Ramos (cell line): ENCODE data around the gene CASP9.

ENCODE experiments used
- in situ Hi-C: fragments of 300-500 bp; cut with MboI; formaldehyde crosslinking; loops from one replicate; pipeline ENCODE4 v1.14.3; 2022; ENCODE audit warnings: low sequenced_read_pairs; ENCODE audit not compliant: unreplicated experiment

CASP9 gene

GRCh38 chr1:15524021-15524282 lies at the start of gene CASP9:
Gene CASP9 (minus strand): TSS chr1:15524215. CDS start chr1:15524200, 15 bp downstream.
- in situ Hi-C loops = no loop called here

DNA sequence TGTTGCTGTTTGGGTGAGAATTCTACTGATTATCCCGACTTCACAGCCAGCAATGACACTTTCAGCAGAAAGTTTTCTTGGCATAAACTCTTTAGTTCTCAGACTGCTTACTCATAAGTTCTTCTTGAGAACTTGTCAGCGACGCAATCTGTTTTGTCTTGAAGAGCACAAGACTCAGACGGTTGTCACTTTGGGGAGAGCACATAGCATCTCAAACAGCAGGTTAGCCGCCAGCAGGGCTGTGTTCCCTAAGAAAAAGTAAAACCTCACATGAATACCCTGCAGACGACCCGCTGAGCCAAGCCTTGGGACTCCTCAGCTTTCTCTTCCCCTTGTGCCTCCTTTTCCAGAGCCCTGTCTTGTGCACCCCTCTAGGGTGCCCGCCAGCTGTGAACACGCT lies 49.5 kb upstream of the CASP9 start:
- in situ Hi-C loops = no loop called here

- in situ Hi-C loops = no loop called here
Measured at GRCh38 chr1:15571266-15571665, 47.3 kb upstream of the CASP9 start.

DNA sequence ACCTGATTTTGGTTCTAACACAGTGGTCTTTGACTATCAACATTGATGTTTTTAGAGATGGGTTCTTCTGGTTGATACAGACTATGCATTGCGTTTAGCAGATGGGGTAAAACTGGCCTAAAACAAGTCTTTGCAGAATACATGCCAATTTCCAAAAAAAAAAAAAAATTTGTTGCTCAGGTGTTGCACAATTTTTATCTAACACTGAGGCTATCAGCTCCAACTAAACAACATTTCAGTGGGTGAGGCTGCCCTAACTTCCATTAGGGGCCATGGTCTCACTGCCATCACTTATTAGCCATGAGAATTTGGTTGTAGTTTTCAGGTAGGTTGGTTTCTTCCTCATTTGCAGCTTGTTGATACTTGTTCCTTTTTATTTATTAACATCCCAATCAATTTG lies 46.8 kb upstream of the CASP9 start:
- in situ Hi-C loops = no loop called here

DNA sequence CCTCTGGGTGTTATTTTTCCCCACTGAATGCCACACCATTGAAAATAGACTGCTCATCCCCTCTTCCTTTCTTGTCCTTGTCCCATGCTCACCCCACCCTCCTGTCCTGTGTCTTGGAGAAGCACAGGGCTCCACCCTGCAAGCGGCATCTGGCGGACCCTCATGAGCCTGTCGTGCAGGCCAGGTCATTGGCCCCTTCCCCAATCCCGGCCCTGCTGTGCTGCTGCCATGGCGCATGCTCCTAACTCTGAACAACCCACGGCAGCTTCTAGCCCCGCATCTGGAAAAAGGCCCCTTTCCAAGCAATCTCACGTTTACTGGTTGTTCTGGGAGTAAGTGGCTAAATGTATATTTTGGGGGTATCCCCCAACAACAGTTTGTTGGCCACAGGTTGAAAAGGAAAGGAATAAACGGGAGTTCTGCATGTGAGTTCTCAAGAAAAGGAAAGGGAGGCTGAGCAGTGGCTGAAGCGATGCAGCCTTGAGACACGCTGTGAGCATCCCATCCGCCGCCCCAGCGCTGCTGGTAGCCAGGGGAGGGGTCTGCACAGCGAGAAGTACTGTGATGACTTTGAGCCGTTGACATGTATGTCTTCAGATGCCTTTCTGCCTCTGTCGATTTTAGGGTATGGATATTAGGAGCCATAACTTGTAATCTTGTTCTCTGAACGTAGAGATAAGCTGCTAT lies 44.5 kb upstream of the CASP9 start:
- in situ Hi-C loops = no loop called here

DNA sequence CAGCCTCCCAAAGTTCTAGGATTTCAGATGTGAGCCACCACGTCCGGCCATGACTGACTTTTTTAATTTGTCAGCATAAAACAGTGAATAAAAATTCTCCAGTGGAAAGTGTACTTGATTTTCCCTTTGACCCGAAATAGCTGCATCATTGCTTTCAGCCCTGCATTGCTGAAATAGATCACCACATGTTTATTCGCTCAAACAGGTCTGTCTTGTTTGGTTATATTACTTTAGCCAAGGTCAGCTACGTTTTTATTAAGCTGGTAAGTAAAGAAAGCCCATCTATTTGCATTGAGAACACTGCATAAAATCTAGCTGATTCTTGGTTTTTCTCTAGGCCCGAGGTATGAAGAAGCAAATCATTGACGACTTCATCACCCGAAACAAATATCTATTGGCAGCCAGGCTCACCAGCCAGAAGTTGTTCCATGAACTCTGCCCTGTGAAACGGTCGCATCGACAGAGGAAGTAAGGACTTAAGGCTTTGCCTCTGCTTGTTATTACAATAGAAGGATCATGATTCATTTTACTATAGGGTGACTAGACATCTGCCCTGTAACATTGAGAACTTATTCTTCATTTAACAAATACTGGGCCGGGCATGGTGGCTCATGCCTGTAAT lies 35.3 kb upstream of the CASP9 start:
- in situ Hi-C loops = no loop called here

DNA sequence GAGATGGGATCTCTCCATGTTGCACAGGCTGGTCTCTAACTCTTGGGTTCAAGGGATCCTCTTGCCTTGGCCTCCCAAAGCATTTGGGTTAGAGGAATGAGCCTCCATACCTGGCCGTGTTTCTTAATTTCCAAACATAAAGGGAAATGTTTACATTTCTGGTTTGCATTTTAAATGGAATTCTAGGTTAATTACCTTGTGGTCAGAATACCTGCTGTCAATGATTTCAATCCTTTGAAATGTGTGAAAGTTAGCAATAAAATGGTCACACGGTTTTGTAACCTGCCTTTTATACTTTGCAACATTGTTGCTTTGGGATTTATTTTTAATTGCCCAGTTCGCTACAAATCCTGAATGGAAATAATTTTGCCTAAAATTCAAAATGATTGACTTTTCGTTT lies 34.5 kb upstream of the CASP9 start:
- in situ Hi-C loops = no loop called here

DNA sequence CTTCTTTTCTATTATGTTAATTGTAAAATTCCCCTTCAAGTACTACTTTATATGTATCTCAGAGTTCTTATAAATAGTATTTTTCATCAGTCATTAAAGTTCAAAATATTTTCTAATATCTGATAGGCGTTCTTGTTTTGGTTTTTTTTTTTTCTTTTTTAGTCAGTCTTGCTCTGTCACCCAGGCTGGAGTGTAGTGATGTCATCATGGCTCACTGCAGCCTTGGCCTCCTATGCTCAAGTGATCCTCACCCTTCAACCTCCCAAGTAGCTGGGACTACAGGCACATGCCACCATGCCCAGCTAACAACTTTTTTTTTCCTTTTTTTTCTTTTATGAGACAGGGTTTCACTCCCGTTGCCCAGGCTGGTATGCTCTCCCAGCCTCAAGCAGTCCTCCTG lies 33.6 kb upstream of the CASP9 start:
- in situ Hi-C loops = no loop called here

DNA sequence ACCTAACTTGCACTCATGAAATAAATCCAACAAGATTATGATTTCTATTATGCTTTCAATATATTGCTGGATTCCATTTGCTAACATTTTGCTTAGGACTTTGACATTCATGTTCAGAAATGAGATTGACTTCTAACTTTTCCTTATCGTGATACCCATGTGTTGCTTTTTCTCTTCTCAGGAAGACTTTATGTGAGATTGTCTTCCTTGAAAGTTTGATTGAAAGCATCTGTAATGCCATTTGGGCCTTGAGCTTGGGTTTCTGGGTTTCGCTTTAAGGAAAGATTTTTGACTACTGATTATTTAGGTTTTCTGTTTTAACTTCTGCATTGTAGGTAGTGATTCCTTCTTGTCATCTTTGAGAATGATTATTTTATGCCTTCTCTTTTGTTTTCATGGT lies 33.0 kb upstream of the CASP9 start:
- in situ Hi-C loops = no loop called here

- in situ Hi-C loops = no loop called here
Measured at GRCh38 chr1:15550573-15550972, 26.6 kb upstream of the CASP9 start.

DNA sequence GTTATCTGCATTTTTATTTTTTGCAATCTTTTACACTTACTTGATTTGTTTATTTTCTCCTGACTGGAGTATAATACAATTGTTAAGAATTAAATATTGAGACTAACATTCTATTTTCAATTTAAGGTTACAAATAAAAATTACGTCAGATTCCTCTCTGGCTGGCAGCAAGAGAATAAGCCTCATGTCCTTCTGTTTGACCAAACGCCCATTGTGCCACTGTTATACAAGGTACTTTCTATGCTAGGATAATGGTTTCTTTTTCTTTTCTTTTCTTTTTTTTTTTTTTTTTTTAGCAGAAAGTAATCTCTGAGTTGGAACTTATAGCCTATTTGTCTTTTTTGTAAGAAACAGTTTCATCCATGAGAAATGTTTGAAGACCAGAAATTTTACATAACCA lies 22.6 kb upstream of the CASP9 start:
- in situ Hi-C loops = no loop called here

- in situ Hi-C loops = no loop called here
Measured at GRCh38 chr1:15543589-15544568, 19.9 kb upstream of the CASP9 start.

DNA sequence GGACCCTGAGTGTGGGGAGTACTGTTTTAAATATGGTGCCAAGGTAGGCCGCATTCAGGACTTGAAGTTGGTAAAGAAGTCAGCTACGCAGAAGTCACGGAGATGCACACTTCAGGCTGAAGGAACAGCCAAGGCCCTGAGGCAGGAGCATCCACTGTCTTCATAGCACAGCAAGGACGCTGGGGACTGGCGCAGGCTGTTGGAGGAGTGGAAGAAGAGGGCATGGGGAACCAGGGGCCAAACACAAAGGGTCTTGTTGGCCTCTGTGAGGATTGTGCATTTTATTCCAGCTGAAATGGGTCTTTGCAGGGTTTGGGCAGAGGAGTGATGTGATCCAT lies 19.2 kb upstream of the CASP9 start:
- in situ Hi-C loops = no loop called here

DNA sequence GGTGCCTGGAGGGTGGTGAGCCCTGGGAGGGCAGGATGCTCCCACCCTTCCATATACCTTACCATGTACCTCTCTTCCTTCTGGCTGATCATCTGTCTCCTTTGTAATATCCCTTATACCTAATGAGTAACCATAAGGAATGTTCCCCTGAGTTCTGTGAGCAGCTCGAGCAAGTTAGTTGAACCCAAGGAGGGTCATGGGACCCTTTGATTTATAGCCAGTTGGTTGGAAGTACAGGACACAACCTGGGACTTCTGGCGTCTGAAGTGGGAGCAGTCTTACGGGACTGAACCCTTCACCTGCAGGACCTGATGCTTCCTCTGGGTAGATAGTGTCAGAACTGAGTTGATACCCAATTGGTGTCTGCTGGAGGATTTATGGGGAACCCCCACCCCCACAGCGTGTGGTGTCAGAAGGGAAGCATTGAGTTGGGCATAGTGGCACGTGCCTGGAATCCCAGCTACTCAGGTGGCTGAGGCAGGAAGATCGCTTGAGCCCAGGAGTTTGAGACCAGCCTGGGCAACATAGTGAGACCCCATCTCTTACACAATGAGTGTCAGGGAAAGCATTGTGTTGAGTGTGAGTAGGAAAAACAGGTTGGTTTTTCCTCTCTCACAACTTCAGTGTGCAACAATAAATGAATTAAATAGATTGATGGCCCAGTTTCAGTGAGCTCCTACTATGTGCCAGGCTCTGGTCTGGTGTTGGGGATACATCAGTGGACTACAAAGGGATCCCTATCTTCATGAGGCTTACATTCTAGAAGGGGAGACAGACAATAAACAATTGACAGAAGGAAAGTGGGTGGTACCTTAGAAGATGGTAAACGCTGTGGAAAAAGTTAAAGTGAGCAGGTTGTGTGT lies 18.6 kb upstream of the CASP9 start:
- in situ Hi-C loops = no loop called here

GRCh38 chr1:15541231-15541792 lies 17.3 kb upstream of the CASP9 start:
- in situ Hi-C loops = no loop called here

- in situ Hi-C loops = no loop called here
Measured at GRCh38 chr1:15540186-15540585, 16.2 kb upstream of the CASP9 start.

DNA sequence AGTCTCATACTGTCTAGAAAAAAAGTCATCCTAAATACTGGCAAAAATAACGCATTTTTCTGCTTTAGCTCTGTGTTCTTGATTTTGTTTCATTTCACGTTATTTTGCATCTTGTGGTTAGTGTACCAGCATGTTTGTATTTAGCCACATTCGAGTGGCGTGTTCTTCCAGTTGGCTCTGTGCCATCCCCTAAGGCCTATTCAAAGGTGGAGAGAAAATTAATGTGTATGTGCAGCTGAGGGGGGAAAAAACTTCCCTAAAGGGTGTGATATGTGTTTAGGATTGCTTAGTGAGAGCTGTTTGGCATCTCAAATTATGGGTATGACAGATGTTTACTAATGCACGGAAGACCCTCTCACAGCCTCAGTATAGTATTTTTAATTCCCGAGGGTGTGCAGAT lies 14.8 kb upstream of the CASP9 start:
- in situ Hi-C loops = no loop called here

GRCh38 chr1:15531682-15532081 lies 7.7 kb upstream of the CASP9 start:
- in situ Hi-C loops = no loop called here

GRCh38 chr1:15531003-15531402 lies 7.0 kb upstream of the CASP9 start:
- in situ Hi-C loops = no loop called here
